GM12874 (cell line): Measurements from ENCODE around the gene ZNF783.

Source experiments
- TF ChIP-seq, protein P1 (sequence below): IDR thresholded peaks from 2 replicates; pipeline ENCODE4 v1.5.1; 2011; ENCODE audit warnings: low read depth, mild to moderate bottlenecking, control low read depth, low read length, moderate library complexity; ENCODE audit not compliant: insufficient read depth

Gene ZNF783

DNA sequence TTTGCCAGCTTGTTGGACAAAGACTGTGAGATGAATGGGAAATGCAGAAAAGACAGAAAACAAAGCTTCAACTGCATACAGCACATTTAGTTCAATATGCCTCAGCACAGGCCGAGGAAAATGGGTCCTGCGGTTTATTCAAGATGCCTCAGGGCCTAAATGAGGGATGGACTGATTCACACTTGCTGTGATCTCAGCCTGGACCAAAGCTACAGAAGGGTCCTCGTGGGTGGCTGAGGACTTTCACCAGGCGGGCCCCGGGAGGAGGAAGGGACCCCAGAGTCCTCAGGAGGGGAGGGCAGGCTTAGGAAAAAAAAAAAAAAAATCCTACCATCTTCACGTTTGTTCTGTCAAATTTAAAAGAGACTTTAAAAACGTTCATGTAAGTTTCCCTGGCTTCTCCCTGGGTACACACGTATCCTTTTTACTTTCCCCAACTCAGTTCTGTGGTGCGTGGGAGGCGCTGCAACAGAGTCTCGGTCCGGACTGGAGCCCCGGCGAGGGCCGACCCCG lies 624 bp upstream of the ZNF783 start:
- TF ChIP-seq, protein P1, sequence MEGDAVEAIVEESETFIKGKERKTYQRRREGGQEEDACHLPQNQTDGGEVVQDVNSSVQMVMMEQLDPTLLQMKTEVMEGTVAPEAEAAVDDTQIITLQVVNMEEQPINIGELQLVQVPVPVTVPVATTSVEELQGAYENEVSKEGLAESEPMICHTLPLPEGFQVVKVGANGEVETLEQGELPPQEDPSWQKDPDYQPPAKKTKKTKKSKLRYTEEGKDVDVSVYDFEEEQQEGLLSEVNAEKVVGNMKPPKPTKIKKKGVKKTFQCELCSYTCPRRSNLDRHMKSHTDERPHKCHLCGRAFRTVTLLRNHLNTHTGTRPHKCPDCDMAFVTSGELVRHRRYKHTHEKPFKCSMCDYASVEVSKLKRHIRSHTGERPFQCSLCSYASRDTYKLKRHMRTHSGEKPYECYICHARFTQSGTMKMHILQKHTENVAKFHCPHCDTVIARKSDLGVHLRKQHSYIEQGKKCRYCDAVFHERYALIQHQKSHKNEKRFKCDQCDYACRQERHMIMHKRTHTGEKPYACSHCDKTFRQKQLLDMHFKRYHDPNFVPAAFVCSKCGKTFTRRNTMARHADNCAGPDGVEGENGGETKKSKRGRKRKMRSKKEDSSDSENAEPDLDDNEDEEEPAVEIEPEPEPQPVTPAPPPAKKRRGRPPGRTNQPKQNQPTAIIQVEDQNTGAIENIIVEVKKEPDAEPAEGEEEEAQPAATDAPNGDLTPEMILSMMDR: no peak

DNA sequence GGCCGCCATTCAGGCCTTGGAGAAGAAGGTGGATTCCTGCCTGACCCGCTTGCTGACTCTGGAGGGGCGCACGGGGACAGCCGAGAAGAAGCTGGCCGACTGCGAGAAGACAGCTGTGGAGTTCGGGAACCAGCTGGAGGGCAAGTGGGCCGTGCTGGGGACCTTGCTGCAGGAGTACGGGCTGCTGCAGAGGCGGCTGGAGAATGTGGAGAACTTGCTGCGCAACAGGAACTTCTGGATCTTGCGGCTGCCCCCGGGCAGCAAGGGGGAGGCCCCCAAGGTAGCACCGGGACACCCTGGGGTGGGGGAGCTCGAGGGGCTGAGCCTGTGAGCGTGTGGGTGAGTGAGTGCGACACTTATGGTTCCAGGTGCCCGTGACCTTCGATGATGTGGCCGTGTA lies 4.5 kb downstream of the ZNF783 start:
- TF ChIP-seq, protein P1: no peak

DNA sequence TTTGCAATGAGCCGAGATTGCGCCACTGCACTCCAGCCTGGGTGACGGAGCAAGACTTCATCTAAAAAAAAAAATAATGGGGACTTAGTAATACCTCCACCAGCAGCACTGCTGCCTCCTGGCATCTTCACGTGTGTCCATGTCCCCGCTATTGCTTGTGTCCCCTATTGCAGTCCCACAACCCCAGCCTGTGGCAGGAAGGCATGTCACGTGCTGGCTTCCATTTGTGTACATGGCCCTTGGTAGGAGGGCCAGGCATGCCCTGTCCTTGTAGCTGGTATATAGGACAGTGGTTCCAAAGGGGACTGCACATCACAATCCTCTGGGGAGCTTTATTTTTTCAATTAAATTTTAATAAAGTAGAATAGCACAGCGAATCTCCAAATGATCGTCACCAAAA lies 5.7 kb downstream of the ZNF783 start:
- TF ChIP-seq, protein P1: no peak

DNA sequence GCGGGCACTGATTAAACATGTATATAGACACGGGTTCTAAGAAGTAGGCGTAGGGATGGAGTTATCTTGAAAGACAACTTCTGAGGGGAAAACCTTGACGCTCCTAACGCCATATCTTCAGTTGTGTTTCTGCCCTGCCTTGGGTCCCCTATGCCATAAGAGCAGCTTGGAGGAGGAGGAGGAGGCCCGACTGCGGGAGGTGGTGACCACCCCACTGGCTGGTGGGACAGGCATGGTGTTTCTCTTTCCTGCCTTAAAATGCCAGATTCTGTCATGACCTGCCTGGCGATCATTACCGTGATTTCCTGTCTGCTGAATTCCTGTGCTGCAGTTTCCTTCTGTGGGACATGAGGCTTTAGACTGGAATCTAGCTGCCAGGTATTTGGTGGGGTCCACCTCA lies 15.9 kb downstream of the ZNF783 start:
- TF ChIP-seq, protein P1: no peak

DNA sequence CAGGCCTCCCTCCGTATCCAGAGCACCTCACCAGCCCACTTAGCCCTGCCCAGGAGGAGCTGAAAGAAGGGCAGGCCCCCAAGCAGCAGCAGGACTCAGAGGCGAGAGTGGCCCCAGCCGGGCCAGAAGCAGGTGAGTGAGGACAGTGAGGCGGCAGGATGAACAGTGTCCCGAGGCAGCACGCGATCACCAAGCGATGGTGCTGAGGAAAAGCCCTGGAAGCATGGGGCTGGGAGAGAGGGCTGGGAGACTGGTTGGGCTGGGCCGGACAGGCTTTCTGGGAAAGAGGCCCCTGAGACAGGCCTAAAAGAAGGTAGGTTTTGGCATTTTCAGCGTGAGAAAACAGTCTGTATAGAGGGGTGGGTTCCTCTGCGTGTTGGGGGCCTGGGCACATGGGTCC lies 16.4 kb downstream of the ZNF783 start:
- TF ChIP-seq, protein P1: no peak

DNA sequence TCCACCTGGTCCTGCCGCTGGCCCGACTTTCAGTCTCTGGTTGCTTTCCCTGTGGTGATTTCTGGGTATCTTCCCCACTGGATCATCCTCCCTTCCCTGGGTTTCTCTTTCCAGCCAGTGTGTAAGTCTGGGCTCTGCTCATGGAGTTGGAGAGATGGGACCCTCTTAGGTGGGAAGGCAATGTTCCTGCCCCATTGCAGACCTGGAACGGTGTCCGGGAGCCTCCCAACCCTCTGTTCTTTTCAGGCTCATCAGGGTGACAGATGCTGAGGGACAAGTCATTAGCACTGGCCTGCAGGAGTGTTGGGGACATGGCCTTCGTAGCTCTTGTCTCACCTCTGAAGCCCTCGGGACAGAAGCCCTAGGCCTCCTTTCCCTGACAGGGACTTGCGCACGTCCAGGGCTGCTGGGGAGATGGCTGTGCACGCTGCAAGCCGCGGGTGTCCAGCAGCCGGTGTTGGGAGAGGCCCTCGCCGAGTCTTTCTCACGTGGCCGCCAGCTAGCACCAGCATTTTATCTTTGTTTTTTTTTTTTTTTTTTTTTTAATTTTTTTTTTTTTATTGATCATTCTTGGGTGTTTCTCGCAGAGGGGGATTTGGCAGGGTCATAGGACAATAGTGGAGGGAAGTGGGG lies 17.2 kb downstream of the ZNF783 start:
- TF ChIP-seq, protein P1: no peak

DNA sequence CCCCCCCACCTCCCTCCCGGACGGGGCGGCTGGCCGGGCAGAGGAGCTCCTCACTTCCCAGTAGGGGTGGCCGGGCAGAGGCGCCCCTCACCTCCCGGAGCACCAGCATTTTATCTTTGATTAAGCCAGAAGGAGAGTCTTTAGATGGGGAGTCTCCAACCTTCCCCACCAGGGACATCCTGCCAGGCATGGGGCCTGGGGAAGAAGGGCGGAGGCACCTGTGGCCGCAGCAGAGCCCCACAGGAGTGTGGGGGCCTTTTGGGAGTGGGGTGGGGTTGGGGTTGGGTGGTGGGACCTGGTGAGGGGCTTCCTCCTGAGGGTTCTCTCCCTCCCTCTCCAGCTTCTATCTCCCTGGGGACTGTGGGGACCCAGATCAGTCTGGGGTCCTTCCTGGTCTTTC lies 18.2 kb downstream of the ZNF783 start:
- TF ChIP-seq, protein P1: no peak
